IPS-15b (cell line): ENCODE data around the gene POU2AF3.

Experiments used
- H3K27me3 ChIP-seq: one replicate; pipeline ENCODE4 v1.6.1; 2013; ENCODE audit warnings: low read length; ENCODE audit not compliant: control insufficient read depth, insufficient read depth
- H3K36me3 ChIP-seq: one replicate; pipeline ENCODE4 v1.6.1; 2013; ENCODE audit warnings: low read length; ENCODE audit not compliant: control insufficient read depth, insufficient read depth
- H3K4me1 ChIP-seq: one replicate; pipeline ENCODE4 v1.6.1; 2013; ENCODE audit warnings: mild to moderate bottlenecking, low read length; ENCODE audit not compliant: control insufficient read depth, insufficient read depth
- H3K4me3 ChIP-seq: one replicate; pipeline ENCODE4 v1.5.1; 2013; ENCODE audit warnings: low read depth, low read length
- H3K9ac ChIP-seq: one replicate; pipeline ENCODE4 v1.6.1; 2013; ENCODE audit warnings: low read depth, mild to moderate bottlenecking, low read length
- H3K9me3 ChIP-seq: one replicate; pipeline ENCODE4 v1.6.1; 2013; ENCODE audit warnings: mild to moderate bottlenecking, low read length; ENCODE audit not compliant: control insufficient read depth, insufficient read depth

POU2AF3 gene

DNA sequence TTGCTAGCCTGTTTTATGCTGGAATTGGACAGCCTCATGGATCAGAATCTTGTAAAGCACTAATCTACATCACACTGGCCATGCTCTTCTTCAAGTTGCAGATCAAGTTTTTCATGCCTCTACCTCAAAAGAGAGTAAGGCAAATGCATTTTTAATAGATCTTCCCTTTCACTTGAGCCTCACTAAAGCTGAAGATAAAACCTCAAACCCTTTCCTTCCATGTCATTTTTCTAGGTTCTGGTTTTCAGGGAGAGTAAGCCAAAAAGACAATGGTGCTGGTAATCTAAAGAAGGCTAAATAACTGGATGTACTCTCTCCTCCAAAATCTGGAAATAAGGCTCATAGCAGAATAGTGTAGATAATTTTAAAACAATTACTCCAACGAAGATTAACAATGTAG, 52.5 kb downstream of the POU2AF3 start:
- Histone ChIP-seq H3K36me3 (no peaks in the 10 kb centered on the region), H3K9ac (no peak overlapping the region), H3K4me3 (no peak overlapping the region), H3K9me3 (no peaks in the 10 kb centered on the region), H3K27me3 (no peaks in the 10 kb centered on the region), H3K4me1 (no peaks in the 10 kb centered on the region)

DNA sequence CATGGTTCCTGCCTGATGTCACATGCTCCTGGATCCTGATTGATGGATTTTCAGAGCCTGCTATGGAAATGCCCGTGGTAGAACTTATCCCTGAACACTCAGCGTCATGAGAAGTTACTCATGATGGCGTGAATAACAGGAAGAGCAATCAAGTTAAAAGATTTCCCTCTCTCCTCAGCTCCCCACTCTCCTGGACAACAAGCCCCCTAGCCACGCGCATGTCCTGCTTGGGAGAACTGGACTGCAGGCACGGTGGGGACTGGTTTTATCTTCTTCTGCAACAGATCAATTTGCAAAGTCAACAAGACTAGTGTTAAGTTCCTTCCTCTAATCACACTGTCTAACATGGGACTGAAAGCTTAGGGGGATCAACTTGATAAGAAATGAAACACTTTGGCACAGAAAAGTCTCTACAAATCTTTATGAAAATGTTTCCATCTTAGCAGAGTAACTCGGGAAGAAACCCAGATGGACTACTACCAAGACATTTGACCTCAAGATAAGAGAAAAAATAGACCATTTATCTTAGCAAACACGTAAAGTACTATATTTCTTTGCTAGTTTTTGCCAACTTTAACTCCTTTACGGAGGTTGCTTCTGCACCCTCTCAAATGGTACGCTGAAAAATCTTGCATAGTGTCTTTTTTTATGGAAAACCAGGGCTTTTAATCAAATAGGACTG, 53.2 kb downstream of the POU2AF3 start:
- no peak overlapping the region for H3K9ac ChIP-seq
- H3K9me3 ChIP-seq: no peaks in the 10 kb centered on the region
- H3K36me3 ChIP-seq: no peaks in the 10 kb centered on the region
- no peaks in the 10 kb centered on the region for H3K4me1 ChIP-seq
- no peak overlapping the region for H3K4me3 ChIP-seq
- H3K27me3 ChIP-seq: no peaks in the 10 kb centered on the region

- no peaks in the 10 kb centered on the region for H3K4me1 ChIP-seq
- no peak overlapping the region for H3K9ac ChIP-seq
- no peak overlapping the region for H3K4me3 ChIP-seq
- H3K36me3 ChIP-seq: no peaks in the 10 kb centered on the region
- no peaks in the 10 kb centered on the region for H3K9me3 ChIP-seq
- H3K27me3 ChIP-seq: no peaks in the 10 kb centered on the region
Observed at GRCh38 chr11:111352231-111352746, 53.9 kb downstream of the POU2AF3 start.

DNA sequence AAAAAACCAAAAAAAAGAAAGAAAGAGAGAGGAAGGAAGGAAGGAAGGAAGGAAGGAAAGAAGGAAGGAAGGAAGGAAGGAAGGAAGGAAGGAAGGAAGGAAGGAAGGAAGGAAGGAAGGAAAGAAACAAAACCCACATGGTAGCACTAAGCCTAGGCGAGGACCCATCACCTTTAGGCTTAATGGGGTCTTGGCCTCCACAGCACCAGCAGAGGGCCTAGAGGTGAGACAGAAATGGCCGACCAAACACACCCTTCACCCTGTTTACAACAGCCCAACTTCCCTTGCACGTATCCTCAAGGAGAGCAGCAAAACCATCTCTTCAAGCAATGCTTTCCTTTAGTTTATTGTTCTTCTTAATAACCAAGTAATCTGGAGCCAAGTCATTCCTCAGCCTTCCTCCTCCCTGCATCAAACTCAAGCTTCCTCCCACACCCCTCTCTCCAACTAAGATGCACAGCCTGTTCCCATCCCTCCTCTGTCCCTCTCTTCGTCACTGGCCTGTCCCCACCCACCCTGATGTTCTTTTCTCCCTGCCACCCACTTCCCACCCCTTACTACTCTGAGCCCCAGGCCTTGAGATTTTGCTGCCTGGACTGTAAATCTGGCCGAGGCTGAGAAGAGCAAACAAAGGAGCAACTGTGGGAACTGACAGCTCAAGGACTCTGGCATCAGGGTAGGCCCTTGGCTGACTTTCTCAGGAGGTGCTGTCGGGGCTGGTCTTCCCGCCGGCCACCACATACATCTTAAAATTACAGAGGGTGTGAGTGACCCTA, 54.8 kb downstream of the POU2AF3 start:
- no peaks in the 10 kb centered on the region for H3K4me1 ChIP-seq
- no peak overlapping the region for H3K9ac ChIP-seq
- H3K27me3 ChIP-seq: no peaks in the 10 kb centered on the region
- no peak overlapping the region for H3K4me3 ChIP-seq
- H3K9me3 ChIP-seq: no peaks in the 10 kb centered on the region
- no peaks in the 10 kb centered on the region for H3K36me3 ChIP-seq

DNA sequence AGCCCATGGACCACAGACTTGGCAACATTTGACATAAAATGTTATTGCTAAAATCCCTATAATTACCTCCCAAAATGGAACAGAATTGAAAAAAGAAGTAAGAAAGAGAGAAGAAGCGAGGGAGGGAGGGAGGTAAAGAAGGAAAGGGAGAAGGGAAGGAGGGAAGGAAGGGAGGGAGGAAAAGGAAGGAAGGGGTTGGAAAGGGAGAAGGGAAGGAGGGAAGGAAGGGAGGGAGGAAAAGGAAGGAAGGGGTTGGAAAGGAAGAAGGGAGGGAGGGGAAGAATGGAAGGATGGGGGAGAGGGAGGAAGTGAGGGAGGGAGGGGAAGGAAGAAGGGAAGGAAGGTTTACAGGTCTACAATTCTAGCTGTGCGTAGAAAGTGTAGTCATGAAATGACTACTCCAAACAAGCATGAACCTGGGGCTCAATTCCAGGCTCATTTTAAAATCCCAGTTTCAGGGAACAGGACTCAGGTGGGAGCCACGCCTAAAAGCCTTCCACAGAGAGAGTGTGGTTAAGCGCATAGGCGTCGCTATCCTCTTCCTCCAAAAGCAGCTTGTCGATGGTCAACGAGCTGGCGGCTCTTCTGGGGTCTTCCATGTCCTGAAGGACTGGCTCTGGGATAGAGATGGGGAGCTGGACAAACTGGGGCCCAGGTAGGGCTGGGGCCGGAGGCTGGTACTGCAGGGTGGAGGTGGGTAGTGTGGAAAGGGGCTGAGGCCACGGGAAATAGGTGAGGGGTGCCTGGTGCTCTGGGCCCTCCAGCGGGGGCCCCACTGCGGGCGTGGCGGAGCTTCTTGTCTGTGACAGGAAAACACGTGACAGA, 55.6 kb downstream of the POU2AF3 start:
- Histone ChIP-seq H3K27me3 (no peaks in the 10 kb centered on the region), H3K36me3 (no peaks in the 10 kb centered on the region), H3K4me3 (no peak overlapping the region), H3K9ac (no peak overlapping the region), H3K9me3 (no peaks in the 10 kb centered on the region), H3K4me1 (no peaks in the 10 kb centered on the region)

DNA sequence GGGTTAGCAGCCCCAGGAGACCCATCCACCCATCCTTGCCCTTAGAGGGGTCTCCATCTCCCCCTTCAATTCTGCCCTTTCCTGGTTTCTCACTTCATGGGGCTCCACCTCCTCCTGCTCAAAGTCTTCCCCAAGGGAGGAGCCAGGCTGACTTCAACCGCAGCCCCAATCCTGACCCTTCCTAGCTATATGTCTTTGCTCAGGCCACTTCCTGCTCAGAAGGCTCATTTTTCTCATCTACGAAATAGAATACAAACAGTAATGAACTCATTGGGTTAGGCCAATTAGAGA, 56.2 kb downstream of the POU2AF3 start:
- no peaks in the 10 kb centered on the region for H3K36me3 ChIP-seq
- H3K9ac ChIP-seq: no peak overlapping the region
- H3K4me3 ChIP-seq: no peak overlapping the region
- no peaks in the 10 kb centered on the region for H3K4me1 ChIP-seq
- H3K9me3 ChIP-seq: no peaks in the 10 kb centered on the region
- H3K27me3 ChIP-seq: no peaks in the 10 kb centered on the region

DNA sequence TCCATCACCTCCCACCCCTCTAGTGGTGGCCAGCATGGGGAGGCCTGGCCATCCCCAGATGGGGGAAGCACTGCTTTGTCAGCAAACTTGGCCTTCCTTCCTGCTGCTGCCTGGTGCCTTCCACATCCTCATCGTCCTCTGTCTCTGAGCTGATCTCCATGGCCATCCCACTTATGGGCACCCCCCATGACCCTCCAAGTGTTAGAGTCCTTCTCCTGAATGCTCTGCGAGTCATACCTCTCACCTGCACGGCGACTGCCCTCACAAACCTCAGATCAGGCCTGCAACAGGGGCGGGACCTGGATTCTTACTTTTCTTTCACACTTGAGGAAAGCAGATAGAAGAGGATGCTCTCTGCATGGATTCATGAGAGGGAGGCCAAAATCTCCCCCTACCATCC, 56.8 kb downstream of the POU2AF3 start:
- Histone ChIP-seq H3K4me3 (no peak overlapping the region), H3K9ac (no peak overlapping the region), H3K4me1 (no peaks in the 10 kb centered on the region), H3K27me3 (no peaks in the 10 kb centered on the region), H3K36me3 (no peaks in the 10 kb centered on the region), H3K9me3 (no peaks in the 10 kb centered on the region)

DNA sequence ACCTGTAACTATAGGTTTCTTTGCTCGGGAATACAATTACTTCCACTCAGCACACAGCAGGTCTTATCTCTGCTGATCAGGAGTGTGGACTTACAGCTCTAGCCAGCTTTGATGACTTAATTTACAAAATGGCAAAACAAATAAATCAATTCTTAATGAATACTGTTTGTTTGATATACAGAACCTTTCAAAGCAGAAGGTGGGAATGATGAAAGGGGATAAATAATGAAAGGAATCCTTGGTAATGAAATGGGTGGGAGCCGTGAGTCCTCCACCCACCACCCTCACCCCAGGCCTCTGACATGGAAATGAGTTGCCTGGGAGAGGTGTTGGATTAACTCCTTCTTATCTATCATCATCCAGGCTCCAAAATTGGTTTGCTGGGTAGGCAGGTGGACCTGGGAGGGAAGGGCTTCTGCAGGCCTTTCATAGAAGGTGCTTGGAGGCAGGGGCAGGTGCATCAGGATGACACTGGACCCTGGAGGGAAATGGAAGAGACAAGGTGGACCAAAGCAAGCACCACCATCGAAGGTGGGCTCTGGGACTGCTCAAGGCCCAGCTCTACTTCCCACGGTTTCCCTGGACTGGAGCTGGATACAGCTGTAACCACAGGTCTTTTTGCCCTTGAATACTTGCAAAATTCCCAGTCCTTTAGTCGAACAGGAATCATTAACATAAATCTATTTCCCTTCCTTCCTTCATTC, 57.8 kb downstream of the POU2AF3 start:
- no peaks in the 10 kb centered on the region for H3K27me3 ChIP-seq
- H3K9ac ChIP-seq: no peak overlapping the region
- H3K36me3 ChIP-seq: no peaks in the 10 kb centered on the region
- no peaks in the 10 kb centered on the region for H3K4me1 ChIP-seq
- H3K9me3 ChIP-seq: no peaks in the 10 kb centered on the region
- no peak overlapping the region for H3K4me3 ChIP-seq

GRCh38 chr11:111356660-111357048, 58.3 kb downstream of the POU2AF3 start:
- Histone ChIP-seq H3K36me3 (no peaks in the 10 kb centered on the region), H3K27me3 (no peaks in the 10 kb centered on the region), H3K4me3 (no peak overlapping the region), H3K4me1 (no peaks in the 10 kb centered on the region), H3K9me3 (no peaks in the 10 kb centered on the region), H3K9ac (no peak overlapping the region)

GRCh38 chr11:111357150-111358037, 59.0 kb downstream of the POU2AF3 start:
- no peaks in the 10 kb centered on the region for H3K27me3 ChIP-seq
- no peaks in the 10 kb centered on the region for H3K9me3 ChIP-seq
- H3K4me3 ChIP-seq: no peak overlapping the region
- H3K4me1 ChIP-seq: no peaks in the 10 kb centered on the region
- H3K36me3 ChIP-seq: no peaks in the 10 kb centered on the region
- no peak overlapping the region for H3K9ac ChIP-seq
